ENCODE results near the gene ZNF652. TPM values are rescaled to one million over a fixed set of nuclear protein-coding genes. Genes with fewer than 3 reads are reported as not detected.
"Not testable (repeated sequence)": the region's sequence is repeated elsewhere in the genome, so short reads cannot be mapped to it uniquely, and the experiment has no call there.

Gene ZNF652
- total RNA-seq, 3 donors from 2014 or later = 44.4 to 117 (median 46.9) TPM

GRCh38 chr17:49369089-49369488 lies 7.0 kb upstream of the ZNF652 start:
- Histone ChIP-seq H3K4me1 (ENCODE audit: low read depth) (no peaks in the 10 kb centered on the region), H3K9me3 (no peaks in the 10 kb centered on the region), H3K4me3 (no peak overlapping the region), H3K36me3 (ENCODE audit: low read depth) (no peaks in the 10 kb centered on the region)
- DNase-seq = no peak
- no peak for TF ChIP-seq CTCF (IDR thresholded peaks at IDR 0.05)
- intact Hi-C loops (cut with DNase I, micrococcal nuclease) = no loop called here
- ATAC-seq = no peak

GRCh38 chr17:49365667-49366066 lies 3.6 kb upstream of the ZNF652 start:
- no peak overlapping the region for H3K4me3 ChIP-seq
- DNase-seq = no peak
- no peaks in the 10 kb centered on the region for H3K9me3 ChIP-seq
- no peak for ATAC-seq
- no peak for TF ChIP-seq CTCF (IDR thresholded peaks at IDR 0.05)
- intact Hi-C loops (cut with DNase I, micrococcal nuclease) = no loop called here
- peaks cover 1% of the 10 kb centered on the region for H3K4me1 ChIP-seq (ENCODE audit: low read depth)
- H3K36me3 ChIP-seq (ENCODE audit: low read depth) = no peaks in the 10 kb centered on the region

- H3K36me3 ChIP-seq (ENCODE audit: low read depth); DNase-seq; H3K4me3 ChIP-seq; ATAC-seq; intact Hi-C loops (cut with DNase I, micrococcal nuclease); H3K4me1 ChIP-seq (ENCODE audit: low read depth); H3K9me3 ChIP-seq: not testable (repeated sequence)
Measured at GRCh38 chr17:49365126-49365525, 3.1 kb upstream of the ZNF652 start.

- DNase-seq (no peak), ATAC-seq (no peak)
- no peak for TF ChIP-seq CTCF (IDR thresholded peaks at IDR 0.05)
- intact Hi-C loops (cut with DNase I, micrococcal nuclease) = no loop called here
- no peaks in the 10 kb centered on the region for H3K9me3 ChIP-seq
- H3K4me1 ChIP-seq (ENCODE audit: low read depth) = peaks cover 13% of the 10 kb centered on the region
- H3K36me3 ChIP-seq (ENCODE audit: low read depth) = no peaks in the 10 kb centered on the region
- H3K4me3 ChIP-seq = no peak overlapping the region
Measured at GRCh38 chr17:49364119-49364518, 2.1 kb upstream of the ZNF652 start.

- no peak for TF ChIP-seq CTCF (IDR thresholded peaks at IDR 0.05)
- DNase-seq (no peak), ATAC-seq (no peak)
- intact Hi-C loops (cut with DNase I, micrococcal nuclease) = no loop called here
- H3K4me1 ChIP-seq (ENCODE audit: low read depth) = peaks cover 21% of the 10 kb centered on the region
- no peaks in the 10 kb centered on the region for H3K9me3 ChIP-seq
- H3K4me3 ChIP-seq = no peak overlapping the region
- no peaks in the 10 kb centered on the region for H3K36me3 ChIP-seq (ENCODE audit: low read depth)
Measured at GRCh38 chr17:49363251-49363650, 1.2 kb upstream of the ZNF652 start.

GRCh38 chr17:49362723-49363117 lies 670 bp upstream of the ZNF652 start:
- intact Hi-C loops (cut with DNase I, micrococcal nuclease) = no loop called here
- TF ChIP-seq CTCF (IDR thresholded peaks at IDR 0.05) = no peak
- peak overlapping the region; percentile 97 for H3K4me3 ChIP-seq
- DNase-seq = no peak
- no peaks in the 10 kb centered on the region for H3K9me3 ChIP-seq
- peaks cover 24% of the 10 kb centered on the region for H3K4me1 ChIP-seq (ENCODE audit: low read depth)
- no peaks in the 10 kb centered on the region for H3K36me3 ChIP-seq (ENCODE audit: low read depth)
- ATAC-seq = no peak

All from mucosa of descending colon (tissue), 3 donors.